GM12878 (cell line): ENCODE data around the gene HOXA10. TPM values are rescaled to one million over a fixed set of nuclear protein-coding genes. Genes with fewer than 3 reads are reported as not detected.

Experiments
- ATAC-seq: fragments of 200-7000 bp; cut with Tn5 transposase; 3 replicates; pipeline ENCODE4 v1.9.1; 2020; ENCODE audit warnings: mild to moderate bottlenecking, moderate library complexity
- BruUV-seq: library from RNA; stranded (reverse); fragments of 400-500 nt; replicated peaks from 2 replicates; lab custom pipeline; 2021; lab: Mats Ljungman, UMichigan
- CTCF ChIA-PET: fragments of 300-600 bp; sonication (Branson Sonifier 250); formaldehyde crosslinking; extraction: SDS; loops from one replicate; lab custom pipeline; 2021; ENCODE audit warnings: inconsistent platforms; lab: Yijun Ruan, JAX
- POLR2A ChIA-PET: fragments of 350-600 bp; formaldehyde crosslinking; extraction: SDS; loops from one replicate; lab custom pipeline; 2021; ENCODE audit warnings: inconsistent platforms; lab: Charles Lee
- RAD21 ChIA-PET: fragments of 300-600 bp; sonication (Branson Sonifier 250); formaldehyde crosslinking; loops from one replicate; lab custom pipeline; 2023; ENCODE audit warnings: antibody characterized with exemption; ENCODE audit not compliant: unreplicated experiment; lab: Charles Lee
- SMC1A ChIA-PET: fragments of 300-600 bp; sonication (Branson Sonifier 250); formaldehyde crosslinking; loops from one replicate; lab custom pipeline; 2023; ENCODE audit not compliant: unreplicated experiment, uncharacterized antibody; lab: Charles Lee
- DNase-seq: peaks from one replicate; pipeline ENCODE4 v3.0.0-alpha.2; 2011; ENCODE audit warnings: low read depth, low spot score
- FAIRE-seq: peaks from 3 replicates; lab custom pipeline; 2011; peaks lifted over from hg19 to GRCh38; lab: Jason Lieb, UNC
- H2AFZ ChIP-seq: 2 replicates; pipeline ENCODE4 v1.6.0; 2011; ENCODE audit warnings: low read depth, low read length, control low read depth; ENCODE audit not compliant: control insufficient read depth
- H3K27ac ChIP-seq: 2 replicates; pipeline ENCODE4 v1.5.1; 2011; ENCODE audit warnings: control low read depth; ENCODE audit not compliant: control insufficient read depth, insufficient read depth
- H3K27me3 ChIP-seq, 2 experiments: replicated peaks in 1 of 2; 2 replicates each; pipeline versions ENCODE4 v1.6.0 to v1.6.1; 2011; ENCODE audit warnings: low read length in 1 of 2; ENCODE audit not compliant: control insufficient read depth in 2 of 2, insufficient read depth in 2 of 2
- H3K36me3 ChIP-seq, 2 experiments: 2 replicates each; pipeline ENCODE4 v1.5.1; 2011; ENCODE audit warnings: low read length in 1 of 2; ENCODE audit not compliant: control insufficient read depth in 2 of 2, insufficient read depth in 2 of 2
- H3K4me1 ChIP-seq: 2 replicates; pipeline ENCODE4 v1.6.1; 2011; ENCODE audit warnings: mild to moderate bottlenecking, low read length, moderate library complexity, mixed read lengths; ENCODE audit not compliant: control insufficient read depth, insufficient read depth
- H3K4me2 ChIP-seq: 2 replicates; pipeline ENCODE4 v1.6.0; 2011; ENCODE audit warnings: control low read depth; ENCODE audit not compliant: control insufficient read depth, insufficient read depth
- H3K4me3 ChIP-seq: fragments of 200-600 bp; sonication (generic); 2 replicates; pipeline ENCODE4 v1.5.1; 2016
- H3K79me2 ChIP-seq: 2 replicates; pipeline ENCODE4 v1.6.0; 2011; ENCODE audit warnings: low read length; ENCODE audit not compliant: control insufficient read depth, insufficient read depth
- H3K9ac ChIP-seq: 2 replicates; pipeline ENCODE4 v1.8.0; 2011; ENCODE audit warnings: low read length, control low read depth, mixed read lengths; ENCODE audit not compliant: control insufficient read depth, insufficient read depth
- H3K9me3 ChIP-seq: replicated peaks from 3 replicates; pipeline ENCODE4 v1.5.1; 2011; ENCODE audit warnings: mild to moderate bottlenecking, low read length; ENCODE audit not compliant: control insufficient read depth, insufficient read depth
- H4K20me1 ChIP-seq: 2 replicates; pipeline ENCODE4 v1.6.0; 2011; ENCODE audit not compliant: control insufficient read depth, insufficient read depth
- CHD2 ChIP-seq: IDR thresholded peaks from 2 replicates; pipeline ENCODE4 v1.6.1; 2011; ENCODE audit warnings: low read depth, low read length, improper control_type of control experiment, borderline replicate concordance
- EGR1 ChIP-seq, 2 experiments: IDR thresholded peaks; 1 replicate in 1 of 2; 2 replicates in 1 of 2; pipeline ENCODE4 v1.6.1; 2011 to 2012; ENCODE audit warnings: low read depth in 2 of 2, low read length in 2 of 2, borderline replicate concordance in 1 of 2, mild to moderate bottlenecking in 1 of 2, moderate library complexity in 1 of 2
- GABPA ChIP-seq: IDR thresholded peaks from 2 replicates; pipeline ENCODE4 v1.6.1; 2014; ENCODE audit warnings: antibody characterized with exemption, low read depth, mild to moderate bottlenecking, inconsistent platforms
- HDAC2 ChIP-seq: fragments of 200-600 bp; sonication (generic); IDR thresholded peaks from 2 replicates; pipeline ENCODE4 v1.6.1; 2017
- IKZF1 ChIP-seq: fragments of 450-650 bp; conservative IDR thresholded peaks from 2 replicates; pipeline ENCODE4 v1.6.1; 2017; ENCODE audit warnings: antibody characterized with exemption, mild to moderate bottlenecking
- NFYB ChIP-seq: IDR thresholded peaks from 2 replicates; pipeline ENCODE4 v1.6.1; 2011; ENCODE audit warnings: low read depth, mild to moderate bottlenecking, low read length, improper control_type of control experiment, moderate library complexity; ENCODE audit not compliant: insufficient read depth
- USF1 ChIP-seq: IDR thresholded peaks from 2 replicates; pipeline ENCODE4 v1.6.1; 2011; ENCODE audit warnings: borderline replicate concordance, low read depth, mild to moderate bottlenecking, moderate library complexity, mixed read lengths, low read length; ENCODE audit not compliant: insufficient read depth; ENCODE audit errors: extremely low read length
- ZNF384 ChIP-seq: IDR thresholded peaks from 2 replicates; pipeline ENCODE4 v1.6.1; 2012; ENCODE audit warnings: low read depth, mild to moderate bottlenecking, low read length, improper control_type of control experiment, borderline replicate concordance
- WGBS: methylation state at CpG from one replicate; pipeline ENCODE4 v1.1.6; 2016; ENCODE audit warnings: low lambda C conversion rate; ENCODE audit not compliant: insufficient replicate concordance, insufficient coverage; ENCODE audit errors: missing lambda C conversion rate; 5-methylcytosine and 5-hydroxymethylcytosine counted together
- in situ Hi-C: fragments of 300-500 bp; cut with MboI; formaldehyde crosslinking; loops from 9 replicates; pipeline ENCODE4 v1.14.3; 2018; ENCODE audit warnings: mixed read lengths
- intact Hi-C: fragments of 100-400 bp; cut with micrococcal nuclease; formaldehyde crosslinking; loops from one replicate; pipeline ENCODE4 v1.14.2; 2022; ENCODE audit not compliant: unreplicated experiment
- polyA plus RNA-seq, 11 experiments: library from polyadenylated mRNA; depleted of rRNA in 4 of 11; unstranded in 6 of 11; stranded (reverse) in 5 of 11; fragments of >200 nt; fragmentation: Nextera tagmentation in 4 of 11; fragmentation: Illumina TruSeq in 1 of 11; extraction: Ambion mirVana in 4 of 11; extraction: Trizol in 1 of 11; gene quantifications; 1 replicate in 1 of 11; 2 replicates in 10 of 11; pipeline versions ENCODE4 v1.2.1 to v1.2.3, GENCODE V29; 2011 to 2016; ENCODE audit warnings: inconsistent platforms in 2 of 11, missing spikeins in 2 of 11, low read depth in 1 of 11
- total RNA-seq, 4 experiments: library from RNA; depleted of rRNA in 3 of 4; stranded (reverse); fragments of >200 nt in 3 of 4; fragmentation: Illumina TruSeq in 1 of 4; extraction: Trizol in 1 of 4; gene quantifications; 2 replicates each; pipeline versions ENCODE4 v1.2.1 to v1.2.3, GENCODE V29; 2013 to 2021

The HOXA10 gene
- total and polyA plus RNA-seq, 10 of the 15 experiments (the other 5 are each of a cell fraction or from before 2014, with no cell fraction given), result not detected

DNA sequence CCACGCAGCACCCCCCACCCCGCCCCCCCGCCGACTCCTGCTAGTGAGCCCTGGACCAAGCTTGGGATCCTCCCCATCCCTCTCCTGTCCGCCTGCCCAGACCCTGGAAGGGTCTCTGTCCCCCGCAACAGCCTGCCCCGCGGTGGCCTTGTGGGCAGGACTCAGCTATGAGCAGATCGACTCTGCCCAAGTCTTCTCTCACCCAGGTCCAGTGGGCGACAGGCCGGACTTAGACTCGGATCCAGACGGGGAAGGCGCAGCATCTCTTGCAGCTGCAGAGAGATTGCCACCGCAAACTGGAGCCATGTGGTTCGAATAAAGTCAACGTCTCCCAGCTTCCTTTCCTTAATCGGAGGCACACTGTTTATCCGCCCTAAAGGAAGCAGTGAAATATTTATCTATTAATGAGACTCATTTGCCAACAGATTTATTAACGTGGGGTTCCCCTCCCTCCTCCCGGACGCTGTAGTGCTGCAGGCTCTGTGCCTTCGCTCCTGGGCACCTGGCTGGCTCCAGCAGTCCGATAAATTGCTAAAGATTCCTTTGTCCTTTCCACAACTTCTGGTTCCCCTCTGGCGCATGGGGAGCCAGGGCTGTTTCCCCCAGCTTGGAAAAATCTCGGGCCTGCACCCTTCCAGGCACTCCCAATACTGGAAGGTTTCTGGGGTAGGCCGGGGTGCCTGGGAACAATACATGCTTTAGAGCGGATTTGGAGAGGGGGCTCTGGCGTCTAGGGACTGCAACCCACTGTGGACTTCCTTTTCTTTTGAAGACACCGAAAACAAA, 17.0 kb downstream of the HOXA10 start:
- no peaks in the 10 kb centered on the region for H3K36me3 ChIP-seq
- H3K4me1 ChIP-seq, result no peaks in the 10 kb centered on the region
- peaks cover 23 to 53% of the 10 kb centered on the region in 2 experiments for H3K27me3 ChIP-seq
- SMC1A ChIA-PET, result interaction anchor here (0.6 to 1.0 kb wide), 2 partner anchors 301 to 646 kb away, joined by 3 read pairs; no protein-coding TSS in a partner anchor
- H3K79me2 ChIP-seq, result no peaks in the 10 kb centered on the region
- no peak overlapping the region for H2AFZ ChIP-seq
- H4K20me1 ChIP-seq, result no peaks in the 10 kb centered on the region
- ATAC-seq (no peak), DNase-seq (no peak), FAIRE-seq (no peak)
- H3K9ac ChIP-seq, result no peak overlapping the region
- CTCF ChIA-PET, result interaction anchor here (0.8 to 3.1 kb wide), 4 partner anchors 302 to 474 kb away, joined by 3 to 21 read pairs (median 3); no protein-coding TSS in a partner anchor
- POLR2A ChIA-PET, result no interaction called here
- no TSS peak for BruUV-seq
- 24% methylated on average over 24 of the region's 30 CpGs for WGBS
- RAD21 ChIA-PET, result no interaction called here
- in situ Hi-C loops, result loop anchor here (5.0 to 25.0 kb wide), 3 partner anchors 790 to 1295 kb away; no protein-coding TSS in a partner anchor
- TF ChIP-seq NFYB, result no peak
- TF ChIP-seq EGR1 (IDR thresholded peaks at IDR 0.05; ENCODE audit: borderline replicate concordance in 1 of 2, low read depth in 2 of 2, low read length in 2 of 2), result no peak
- no peak for TF ChIP-seq USF1
- TF ChIP-seq IKZF1, result no peak
- TF ChIP-seq HDAC2, result no peak
- TF ChIP-seq CHD2, result no peak
- TF ChIP-seq ZNF384, result no peak
- TF ChIP-seq GABPA, result no peak
- H3K27ac ChIP-seq, result no peak overlapping the region
- H3K9me3 ChIP-seq, result no peaks in the 10 kb centered on the region; the same call in 2 of the 3 replicates
- no peak overlapping the region for H3K4me2 ChIP-seq
- intact Hi-C loops, result no loop called here
- H3K4me3 ChIP-seq, result no peak overlapping the region
